Measurements from ENCODE around the gene PIWIL4. TPM values are rescaled to one million over a fixed set of nuclear protein-coding genes. Genes with fewer than 3 reads are reported as not detected.

The PIWIL4 gene
- total and polyA plus RNA-seq, 2 of the 8 experiments (the other 6 are each of a cell fraction or from before 2014, with no cell fraction given), result 0.51 to 0.52 TPM

GRCh38 chr11:94537031-94537600 lies 30.1 kb upstream of the PIWIL4 start:
- Histone ChIP-seq H4K5ac (ENCODE audit: insufficient read length, low read depth, low read length) (no peak overlapping the region), H3K9me3 (ENCODE audit: insufficient read depth in 2 of 2, low read depth in 1 of 2, low read length in 1 of 2) (no peaks in the 10 kb centered on the region), H2AK5ac (ENCODE audit: low read depth, low read length) (no peak overlapping the region), H2AFZ (ENCODE audit: low read length) (no peak overlapping the region; the same call in 1 of the 2 replicates), H2BK12ac (ENCODE audit: low read depth, low read length) (no peak overlapping the region), H3K56ac (replicated peaks; ENCODE audit: insufficient read length, low read depth, low read length) (no peak overlapping the region), H2BK5ac (ENCODE audit: low read depth, low read length) (no peak overlapping the region), H3K27me3 (replicated peaks in 1 of 4; ENCODE audit: control insufficient read depth in 3 of 4, extremely low read depth in 1 of 4, insufficient read depth in 3 of 4, low read length in 3 of 4) (no peaks in the 10 kb centered on the region; a peak in 1 of 7 replicates), H3K79me1 (ENCODE audit: low read depth, low read length) (no peaks in the 10 kb centered on the region), H3K9ac (replicated peaks in 1 of 4; ENCODE audit: extremely low read depth in 1 of 4, low read depth in 3 of 4, low read length in 3 of 4) (no peak overlapping the region), H3K14ac (ENCODE audit: insufficient read length) (no peak overlapping the region), H3K27ac (ENCODE audit: low read depth, low read length) (no peak overlapping the region), H2BK20ac (ENCODE audit: low read length) (no peak overlapping the region), H3K18ac (ENCODE audit: extremely low read depth, low read length) (no peak overlapping the region), H2BK15ac (ENCODE audit: low read length) (no peak overlapping the region), H3K23me2 (ENCODE audit: low read depth, low read length) (no peaks in the 10 kb centered on the region), H4K20me1 (replicated peaks in 1 of 2; ENCODE audit: control insufficient read depth in 1 of 2, insufficient read depth in 2 of 2, low read length in 2 of 2) (no peaks in the 10 kb centered on the region), H3K4me3 (ENCODE audit: extremely low read depth in 1 of 4, insufficient read depth in 2 of 4, low read depth in 3 of 4, low read length in 4 of 4) (no peak overlapping the region), H4K91ac (replicated peaks; ENCODE audit: insufficient read length, low read length) (no peak overlapping the region), H3K36me3 (ENCODE audit: control insufficient read depth in 2 of 4, insufficient read depth in 4 of 4, low read length in 3 of 4) (no peaks in the 10 kb centered on the region), H4K8ac (ENCODE audit: extremely low read depth, insufficient read depth, low read length) (no peak overlapping the region), H3K79me2 (ENCODE audit: control insufficient read depth in 1 of 2, insufficient read depth in 2 of 2, low read length in 2 of 2) (no peaks in the 10 kb centered on the region), H3K23ac (ENCODE audit: insufficient read length) (no peak overlapping the region), H3K4me1 (replicated peaks in 1 of 4; ENCODE audit: control insufficient read depth in 3 of 4, insufficient read depth in 4 of 4, low read length in 3 of 4) (no peaks in the 10 kb centered on the region), H3K4ac (replicated peaks; ENCODE audit: insufficient read length, low read depth, low read length) (no peak overlapping the region), H2BK120ac (replicated peaks; ENCODE audit: low read depth, low read length) (no peak overlapping the region), H3K4me2 (ENCODE audit: insufficient read depth in 1 of 2, low read depth in 2 of 2, low read length in 2 of 2) (no peak overlapping the region)
- CTCF ChIA-PET (ENCODE audit: partially characterized antibody), result interaction anchor here (1.1 to 1.4 kb wide), 2 partner anchors 13 to 15 kb away, joined by 3 to 5 read pairs; no protein-coding TSS in a partner anchor
- POLR2A ChIA-PET (ENCODE audit: partially characterized antibody), result no interaction called here
- DNase-seq (ENCODE audit: low read depth in 1 of 2, low spot score in 2 of 2) (no peak), FAIRE-seq (no peak)
- WGBS, 2 experiments (ENCODE audit: extremely low coverage in 1 of 2, insufficient coverage in 1 of 2, insufficient read length in 1 of 2, insufficient replicate concordance in 2 of 2, low coverage in 1 of 2, low lambda C conversion rate in 2 of 2, missing lambda C conversion rate in 1 of 2), result 82% methylated on average over 3 of the region's 3 CpGs; no CpG with 5 or more reads in 1 of the 2 experiments
- TF ChIP-seq CREB1 (IDR thresholded peaks at IDR 0.05) (no peak), SP1 (IDR thresholded peaks at IDR 0.05; ENCODE audit: low read depth, low read length) (no peak), CBX8 (IDR thresholded peaks at IDR 0.05; ENCODE audit: borderline replicate concordance, low read depth, low read length) (no peak), HDAC6 (IDR thresholded peaks at IDR 0.05; ENCODE audit: low read depth, low read length) (no peak), ASH2L (IDR thresholded peaks at IDR 0.05; ENCODE audit: low read length) (no peak), FOSL1 (IDR thresholded peaks at IDR 0.05; ENCODE audit: insufficient read depth, low read depth, low read length) (no peak), SIX5 (IDR thresholded peaks at IDR 0.05; ENCODE audit: low read depth, low read length) (no peak), POLR2A (IDR thresholded peaks at IDR 0.05; ENCODE audit: control extremely low read depth in 1 of 2, low read depth in 2 of 2, low read length in 2 of 2) (no peak), MAFK (IDR thresholded peaks at IDR 0.05; ENCODE audit: low read depth, low read length) (no peak), BRCA1 (IDR thresholded peaks at IDR 0.05; ENCODE audit: low read depth, low read length) (no peak), NANOG (IDR thresholded peaks at IDR 0.05; ENCODE audit: insufficient read depth, low read depth, low read length, poor library complexity, severe bottlenecking) (no peak), BCL11A (IDR thresholded peaks at IDR 0.05; ENCODE audit: low read depth in 2 of 2, low read length in 2 of 2) (no peak), TBP (IDR thresholded peaks at IDR 0.05; ENCODE audit: low read depth, low read length) (no peak), RXRA (IDR thresholded peaks at IDR 0.05; ENCODE audit: insufficient read depth, low read depth, low read length) (no peak), USF2 (IDR thresholded peaks at IDR 0.05; ENCODE audit: low read length) (no peak)
